ENCODE results near the gene PACSIN3.
A peak's percentile ranks its signal among the peaks of the same experiment; 100 is the strongest.
"Not testable (repeated sequence)": the region's sequence is repeated elsewhere in the genome, so short reads cannot be mapped to it uniquely, and the experiment has no call there.

PACSIN3 gene

DNA sequence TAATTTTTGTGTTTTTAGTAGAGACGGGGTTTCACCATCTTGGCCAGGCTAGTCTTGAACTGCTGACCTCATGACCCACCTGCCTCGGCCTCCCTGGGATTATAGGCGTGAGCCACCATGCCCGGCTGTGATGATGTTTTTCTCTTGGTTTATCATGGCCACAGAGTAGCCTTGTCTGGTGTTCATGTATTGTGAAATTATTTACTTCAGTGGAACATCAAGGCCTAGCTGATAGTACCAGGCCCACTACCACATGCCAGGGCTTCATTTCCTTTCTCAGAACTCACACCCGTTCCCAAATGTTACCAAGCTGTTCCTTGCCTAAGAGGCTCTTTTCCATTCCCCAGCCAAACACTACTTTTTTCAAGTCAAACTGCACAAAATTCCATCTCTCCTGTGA, 22.4 kb upstream of the PACSIN3 start:
- TF ChIP-seq GATA1 (IDR thresholded peaks at IDR 0.05; ENCODE audit: low read depth, low read length) (no peak), POLR2A (IDR thresholded peaks at IDR 0.05; ENCODE audit: low read length) (no peak)
- DNase-seq = no peak

DNA sequence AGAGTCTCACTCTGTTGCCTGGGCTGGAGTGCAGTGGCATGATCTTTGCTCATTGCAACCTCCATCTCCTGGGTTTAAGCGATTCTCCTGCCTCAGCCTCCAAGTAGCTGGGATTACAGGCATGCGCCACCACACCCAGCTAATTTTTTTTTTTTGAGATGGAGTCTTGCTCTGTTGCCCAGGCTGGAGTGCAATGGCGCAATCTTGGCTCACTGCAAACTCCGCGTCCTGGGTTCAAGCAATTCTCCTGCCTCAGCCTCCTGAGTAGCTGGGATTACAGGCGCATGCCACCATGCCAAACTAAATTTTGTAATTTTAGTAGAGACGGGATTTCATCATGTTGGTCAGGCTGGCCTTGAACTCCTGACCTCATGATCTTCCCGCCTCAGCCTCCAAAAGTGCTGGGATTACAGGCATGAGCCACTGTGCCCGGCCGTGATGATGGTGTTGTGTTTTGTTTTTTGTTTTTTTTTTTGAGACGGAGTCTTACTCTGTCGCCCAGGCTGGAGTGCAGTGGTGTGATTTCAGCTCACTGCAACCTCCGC, 21.8 kb upstream of the PACSIN3 start:
- not testable (repeated sequence) for DNase-seq

DNA sequence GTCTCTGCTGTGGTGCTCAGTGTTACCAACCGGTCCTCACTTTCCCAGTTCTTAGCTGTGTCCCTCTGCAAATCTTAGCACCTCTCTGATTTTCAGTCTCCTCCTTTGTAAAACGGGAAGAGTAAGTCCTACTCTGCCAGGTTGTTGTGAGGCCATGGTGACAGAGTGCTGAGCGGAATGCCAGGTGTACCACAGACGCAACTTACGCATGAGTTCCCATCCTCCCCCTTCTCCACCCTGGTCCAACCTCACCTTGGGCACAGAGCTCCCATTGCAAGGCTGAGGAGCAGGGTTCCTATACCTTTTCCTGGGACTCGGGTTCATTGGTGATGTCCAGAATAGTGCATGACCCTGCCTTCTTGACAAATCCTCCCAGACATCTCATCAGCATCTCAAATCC, 21.2 kb upstream of the PACSIN3 start:
- no peak for DNase-seq
- TF ChIP-seq POLR2A (IDR thresholded peaks at IDR 0.05; ENCODE audit: low read length) = no peak
- TF ChIP-seq GATA1 (IDR thresholded peaks at IDR 0.05; ENCODE audit: low read depth, low read length) = no peak

DNA sequence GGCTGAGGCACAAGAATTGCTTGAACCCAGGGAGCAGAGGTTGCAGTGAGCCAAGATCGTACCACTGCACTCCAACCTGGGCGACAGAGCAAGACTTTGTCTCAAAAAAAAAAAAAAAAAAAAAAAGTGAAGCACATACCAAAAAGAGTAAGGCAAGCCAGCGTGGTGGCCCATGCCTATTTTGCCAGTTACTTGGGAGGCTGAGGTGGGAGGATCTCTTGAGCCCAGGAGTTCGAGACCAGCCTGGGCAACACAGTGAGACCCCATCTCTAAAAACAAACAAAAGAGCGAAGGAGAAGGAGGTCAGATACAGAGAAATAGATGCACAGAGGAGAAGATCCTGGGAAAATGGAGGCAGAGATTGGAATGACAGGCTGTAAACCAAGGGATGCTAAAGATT, 20.3 kb upstream of the PACSIN3 start:
- DNase-seq = not testable (repeated sequence)

DNA sequence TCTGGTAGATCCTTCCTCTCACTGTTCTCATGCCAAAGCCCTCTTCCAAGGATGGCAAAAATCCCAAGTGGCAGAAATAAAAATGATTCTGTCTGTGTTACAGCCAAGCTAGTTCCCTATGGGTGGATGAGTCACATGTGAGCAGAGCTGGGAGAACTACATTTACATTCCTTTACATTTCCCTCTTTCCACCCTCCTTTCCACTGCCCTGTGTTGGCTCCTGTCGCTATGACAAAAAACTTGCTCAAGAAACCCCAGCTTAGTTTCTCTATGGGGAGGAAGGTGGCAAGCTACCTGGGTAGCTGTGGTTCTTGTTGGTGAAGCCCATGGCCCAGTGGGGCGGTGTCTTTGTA, 18.4 kb upstream of the PACSIN3 start:
- DNase-seq = no peak
- TF ChIP-seq POLR2A (IDR thresholded peaks at IDR 0.05; ENCODE audit: low read length) (no peak), GATA1 (IDR thresholded peaks at IDR 0.05; ENCODE audit: low read depth, low read length) (no peak)

DNA sequence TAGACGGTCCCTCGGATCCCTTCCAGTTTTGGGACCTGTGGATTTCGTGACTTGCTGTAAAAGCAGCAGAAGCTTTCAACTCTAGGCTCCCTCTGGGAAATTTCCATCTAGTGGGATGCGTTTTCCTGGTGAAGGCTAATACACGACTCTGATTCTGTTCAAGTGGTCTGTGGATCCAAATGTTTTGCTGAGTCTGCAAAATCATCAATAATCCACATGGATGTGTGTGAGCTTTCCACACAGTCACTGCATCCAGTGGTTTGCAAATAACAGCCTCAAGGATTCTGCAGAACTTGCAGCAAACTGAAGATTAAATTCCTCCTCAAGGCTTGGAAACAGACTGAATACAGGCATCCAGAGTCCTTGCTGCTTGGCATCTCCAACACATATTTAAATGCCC, 16.3 kb upstream of the PACSIN3 start:
- TF ChIP-seq GATA1 (IDR thresholded peaks at IDR 0.05; ENCODE audit: low read depth, low read length) (no peak), POLR2A (IDR thresholded peaks at IDR 0.05; ENCODE audit: low read length) (no peak)
- DNase-seq = no peak

DNA sequence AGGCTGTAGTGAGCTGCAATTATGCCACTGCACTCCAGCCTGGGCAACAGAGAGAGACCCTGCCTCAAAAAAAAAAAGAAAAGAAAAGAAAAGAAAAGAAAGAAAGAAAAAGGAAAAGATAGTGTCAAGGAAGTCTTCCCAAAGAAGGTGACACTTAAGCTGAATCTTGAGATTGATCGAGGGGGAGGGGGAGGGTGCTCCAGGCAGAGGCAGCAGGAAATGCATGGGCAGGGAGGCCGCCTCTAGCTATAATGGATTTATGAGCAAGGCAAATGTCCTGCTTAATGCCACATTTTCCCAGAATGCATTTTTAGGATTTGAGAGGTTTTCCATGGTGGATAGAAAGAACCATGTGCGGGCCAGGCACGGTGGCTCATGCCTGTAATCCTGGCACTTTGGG, 14.8 kb upstream of the PACSIN3 start:
- DNase-seq = no peak
- TF ChIP-seq GATA1 (IDR thresholded peaks at IDR 0.05; ENCODE audit: low read depth, low read length) = no peak
- no peak for TF ChIP-seq POLR2A (IDR thresholded peaks at IDR 0.05; ENCODE audit: low read length)

DNA sequence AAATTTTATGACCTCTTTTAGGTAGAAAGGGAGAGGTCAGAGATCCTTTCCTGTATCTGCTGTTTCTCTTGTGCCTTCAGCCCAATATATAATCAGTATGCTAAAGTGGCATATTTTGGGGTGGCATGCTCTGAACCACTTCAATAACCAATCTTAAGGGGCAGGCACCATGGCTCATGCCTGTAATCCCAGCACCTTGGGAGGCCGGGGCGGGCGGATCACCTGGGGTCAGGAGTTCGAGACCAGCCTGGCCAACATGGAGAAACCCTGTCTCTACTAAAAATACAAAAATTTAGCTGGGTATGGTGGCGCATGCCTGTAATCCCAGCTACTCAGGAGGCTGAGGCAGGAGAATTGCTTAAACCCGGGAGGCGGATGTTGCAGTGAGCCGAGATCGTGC, 11.9 kb upstream of the PACSIN3 start:
- DNase-seq = not testable (repeated sequence)

DNA sequence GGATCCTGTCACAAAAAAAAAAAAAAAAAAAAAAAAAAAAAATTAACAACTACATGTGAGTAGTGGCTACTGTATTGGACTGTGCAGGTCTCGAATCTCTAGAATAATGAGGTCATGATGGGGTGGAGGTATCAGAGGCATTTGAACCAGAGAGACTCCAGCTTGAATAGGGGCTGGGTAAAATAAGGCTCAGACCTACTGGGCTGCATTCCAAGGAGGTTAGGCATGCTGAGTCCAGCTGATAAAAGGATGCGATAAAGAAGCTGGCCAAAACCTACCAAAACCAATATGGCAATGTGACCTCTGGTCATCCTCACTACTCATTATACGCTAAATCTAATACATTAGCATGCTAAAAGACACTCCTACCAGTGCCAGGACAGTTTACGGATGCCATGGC, 5.9 kb upstream of the PACSIN3 start:
- TF ChIP-seq POLR2A (IDR thresholded peaks at IDR 0.05; ENCODE audit: low read length) = no peak
- TF ChIP-seq GATA1 (IDR thresholded peaks at IDR 0.05; ENCODE audit: low read depth, low read length) = no peak
- DNase-seq = peak; percentile 20 to 51

DNA sequence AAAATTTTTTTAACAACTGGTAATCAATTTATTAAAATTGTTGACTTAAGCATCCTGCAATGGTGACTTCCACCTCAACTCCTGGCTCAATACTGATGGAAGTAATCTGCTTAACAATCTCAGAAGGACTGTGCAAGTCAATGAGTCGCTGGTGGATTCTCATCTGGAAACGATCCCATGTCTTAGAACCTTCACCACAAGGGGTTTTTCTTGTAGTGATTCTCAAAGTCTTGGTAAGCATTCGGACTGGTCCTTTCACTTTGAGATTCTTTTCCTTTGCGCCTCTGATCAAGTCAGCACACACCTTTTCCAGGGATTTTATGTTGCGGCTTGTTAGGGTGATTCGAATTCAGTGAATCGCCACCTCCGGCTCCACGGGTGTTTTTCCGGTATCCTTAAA, 4.9 kb upstream of the PACSIN3 start:
- not testable (repeated sequence) for DNase-seq

DNA sequence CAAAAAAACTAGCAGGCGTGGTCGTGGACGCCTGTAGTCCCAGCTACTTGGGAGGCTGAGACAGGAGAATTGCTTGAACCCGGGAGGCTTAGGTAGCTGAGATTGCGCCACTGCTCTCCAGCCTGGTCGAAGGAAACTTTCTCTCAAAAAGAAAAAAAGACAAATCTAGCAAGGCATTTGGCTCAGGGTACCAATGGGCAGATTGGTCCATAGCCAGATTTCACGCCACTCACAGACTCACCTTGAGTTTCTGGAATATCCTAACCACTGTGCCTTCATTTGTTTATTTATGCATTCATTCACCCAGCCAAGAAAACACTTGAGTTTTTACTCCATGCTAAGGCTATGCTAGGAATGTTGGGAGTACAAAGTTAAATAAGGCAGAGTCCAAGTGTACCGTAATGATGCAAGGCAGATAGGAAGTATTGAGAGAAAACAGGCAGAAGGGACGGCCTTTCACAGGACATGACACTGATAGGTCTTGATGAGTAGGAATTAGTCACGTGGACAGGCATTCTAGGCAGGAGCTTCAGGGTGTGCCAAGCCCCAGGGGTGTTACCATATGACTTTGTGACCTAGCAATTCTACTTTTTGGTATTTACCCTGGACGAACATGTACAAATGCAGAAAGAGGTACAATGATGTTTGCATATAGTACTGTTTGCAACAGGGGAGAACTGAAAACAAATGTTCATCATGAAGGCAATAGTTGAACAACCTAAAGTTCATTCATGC, 3.0 kb upstream of the PACSIN3 start:
- TF ChIP-seq POLR2A (IDR thresholded peaks at IDR 0.05; ENCODE audit: low read length) (no peak), GATA1 (IDR thresholded peaks at IDR 0.05; ENCODE audit: low read depth, low read length) (no peak)
- peak in 1 of 2 experiments; percentile 25 for DNase-seq

DNA sequence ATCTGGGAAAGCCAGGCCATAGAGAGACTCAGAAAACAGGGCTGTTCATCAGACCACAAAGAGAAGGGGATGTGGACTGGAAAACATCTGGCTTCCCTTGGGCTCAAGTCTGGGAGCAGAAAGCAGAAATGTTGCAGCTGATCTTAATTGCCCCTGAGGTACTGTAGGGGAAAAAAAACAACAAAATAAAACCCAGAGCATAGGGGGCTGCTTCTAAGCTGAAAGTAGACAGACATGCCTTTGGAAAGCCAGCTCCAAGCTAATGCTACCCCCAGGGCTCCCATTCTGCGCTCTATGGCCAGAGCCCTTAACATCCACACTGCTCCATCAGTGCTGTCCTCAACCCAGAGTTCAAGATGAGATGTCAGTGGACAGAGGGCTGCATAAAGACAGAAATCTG, 2.0 kb upstream of the PACSIN3 start:
- no peak for DNase-seq
- TF ChIP-seq POLR2A (IDR thresholded peaks at IDR 0.05; ENCODE audit: low read length) = no peak
- TF ChIP-seq GATA1 (IDR thresholded peaks at IDR 0.05; ENCODE audit: low read depth, low read length) = no peak

DNA sequence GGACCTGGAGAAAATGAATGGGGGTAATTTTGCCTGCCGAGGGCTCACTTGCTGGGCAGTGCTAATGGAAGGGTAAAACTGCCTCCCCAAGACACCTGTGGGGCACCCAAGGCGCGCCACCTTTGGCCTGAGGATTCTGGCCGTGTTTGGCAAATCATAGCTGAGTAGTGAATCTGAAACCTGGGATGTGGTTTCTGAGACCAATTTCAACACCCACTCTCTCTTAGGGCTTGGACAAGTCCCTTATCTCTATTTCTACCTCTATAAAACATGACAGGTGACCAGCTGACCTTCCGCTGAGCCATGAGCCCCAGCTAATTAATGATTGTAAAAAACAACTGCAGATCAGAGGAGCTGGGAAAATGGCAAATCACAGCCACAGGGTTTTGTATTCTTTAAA, 1.5 kb upstream of the PACSIN3 start:
- DNase-seq = no peak
- TF ChIP-seq GATA1 (IDR thresholded peaks at IDR 0.05; ENCODE audit: low read depth, low read length) = no peak
- TF ChIP-seq POLR2A (IDR thresholded peaks at IDR 0.05; ENCODE audit: low read length) = no peak

DNA sequence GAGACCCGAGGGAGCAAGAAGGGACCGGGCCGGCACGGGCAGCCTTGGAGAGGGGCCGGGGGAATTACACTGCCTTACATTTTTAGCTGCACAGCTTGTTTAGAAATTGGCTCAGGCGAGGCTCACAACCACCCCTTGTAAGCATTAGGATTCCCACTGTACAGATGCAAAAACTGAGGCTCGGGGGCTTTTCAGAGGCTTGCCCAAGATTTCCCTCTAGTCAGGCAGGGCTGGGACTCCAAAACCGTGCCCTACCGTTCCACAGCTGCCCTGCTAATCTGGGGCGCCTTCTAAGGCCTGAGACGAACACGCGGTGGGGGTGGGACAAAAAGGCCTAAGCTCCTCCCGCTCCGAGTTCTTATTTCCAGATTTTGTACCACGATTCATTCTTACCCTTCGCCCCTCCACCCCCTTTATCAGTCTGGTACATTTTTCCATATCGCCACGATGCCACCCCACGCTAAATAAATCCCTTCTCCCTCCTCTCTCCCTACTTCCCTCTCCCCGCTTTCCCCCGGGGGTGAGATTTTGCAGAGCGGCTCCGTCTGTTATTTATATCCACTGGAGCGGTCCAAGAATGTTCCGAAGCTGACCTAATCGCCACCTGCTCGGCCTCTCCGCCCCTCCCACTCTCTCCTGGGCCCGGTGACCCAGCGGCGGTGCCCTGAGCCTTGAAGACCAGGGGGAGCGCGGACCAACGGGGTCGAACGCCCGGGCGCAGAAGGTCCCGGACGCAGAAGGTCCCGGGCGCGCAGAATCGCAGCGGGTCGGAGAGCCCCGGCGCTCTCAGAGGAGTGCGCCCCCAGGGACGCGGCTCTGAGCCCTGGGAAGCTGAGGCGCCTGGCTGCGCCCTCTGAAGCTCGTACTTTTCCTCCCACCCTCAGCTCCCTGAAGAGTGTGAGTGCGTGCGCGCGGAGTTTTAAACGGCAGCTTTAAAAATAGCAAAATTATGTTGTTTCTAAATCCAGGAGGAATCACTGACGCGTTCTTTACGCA, 764 bp upstream of the PACSIN3 start:
- TF ChIP-seq GATA1 (IDR thresholded peaks at IDR 0.05; ENCODE audit: low read depth, low read length) (no peak), POLR2A (IDR thresholded peaks at IDR 0.05; ENCODE audit: low read length) (no peak)
- DNase-seq = peak; percentile 28 to 43

Data from erythroblast (primary cell).